Heart right ventricle (tissue), 16 donors: ENCODE results near the gene IKZF1. TPM values are rescaled to one million over a fixed set of nuclear protein-coding genes. Genes with fewer than 3 reads are reported as not detected.

ENCODE experiments used
- ATAC-seq, 8 donors: fragments of 200-7000 bp; cut with Tn5 transposase; one replicate each; pipeline ENCODE4 v1.9.1; 2020; ENCODE audit warnings: mild to moderate bottlenecking in 8 of 8, moderate library complexity in 8 of 8, moderate number of reproducible peaks in 1 of 8
- DNase-seq, 2 donors: peaks; one replicate each; pipeline ENCODE4 v3.0.0-alpha.2; 2020
- H3K27ac ChIP-seq, 10 donors: fragments of 200-600 bp; sonication (generic) in 2 of 10; one replicate each; pipeline versions ENCODE4 v1.5.0 to v1.8.0; 2020 to 2022; ENCODE audit warnings: mild to moderate bottlenecking in 3 of 10
- H3K27me3 ChIP-seq, 7 donors: fragments of 200-600 bp; one replicate each; pipeline ENCODE4 v1.8.0; 2021 to 2022; ENCODE audit warnings: mild to moderate bottlenecking in 2 of 7
- H3K36me3 ChIP-seq, 9 donors: fragments of 200-600 bp; sonication (generic) in 1 of 9; one replicate each; pipeline versions ENCODE4 v1.5.0 to v1.8.0; 2020 to 2022; ENCODE audit warnings: mild to moderate bottlenecking in 2 of 9
- H3K4me1 ChIP-seq, 9 donors: fragments of 200-600 bp; sonication (generic) in 1 of 9; one replicate each; pipeline versions ENCODE4 v1.5.0 to v1.8.0; 2020 to 2022; ENCODE audit warnings: mild to moderate bottlenecking in 4 of 9
- H3K4me3 ChIP-seq, 10 donors: fragments of 200-600 bp; sonication (generic) in 2 of 10; one replicate each; pipeline versions ENCODE4 v1.5.0 to v1.8.0; 2020 to 2022; ENCODE audit warnings: mild to moderate bottlenecking in 7 of 10, moderate library complexity in 2 of 10
- H3K9me3 ChIP-seq, 11 donors: fragments of 200-600 bp in 10 of 11; sonication (generic) in 2 of 11; one replicate each; pipeline versions ENCODE4 v1.5.0 to v1.8.0; 2013 to 2022; ENCODE audit warnings: mild to moderate bottlenecking in 2 of 11, control low read depth in 1 of 11, moderate library complexity in 1 of 11
- CTCF ChIP-seq, 9 donors: fragments of 200-600 bp; sonication (generic) in 2 of 9; IDR thresholded peaks; one replicate each; pipeline versions ENCODE4 v1.5.0 to v1.8.0; 2021 to 2022; ENCODE audit warnings: antibody characterized with exemption in 9 of 9, mild to moderate bottlenecking in 5 of 9, moderate library complexity in 1 of 9
- WGBS, 2 donors: extraction: QIAGEN DNeasy Blood & Tissue Kit; methylation state at CpG; one replicate each; pipeline ENCODE4 v1.1.7; 2013; ENCODE audit warnings: inconsistent platforms in 1 of 2; 5-methylcytosine and 5-hydroxymethylcytosine counted together
- intact Hi-C, 10 donors: fragments of 100-400 bp; cut with DNase I; formaldehyde crosslinking; loops; one replicate each; pipeline versions ENCODE4 v1.11.1 to v1.14.2; 2022
- polyA plus RNA-seq, 2 donors: library from polyadenylated mRNA; stranded (reverse); fragments of 200-250 nt; gene quantifications; one replicate each; pipeline ENCODE4 v1.2.3, GENCODE V29; 2013
- total RNA-seq, 10 donors: library from RNA; stranded (reverse); fragmentation: NEBNext Ultra II Directional in 3 of 10; extraction: Animal tissue kit (Norgen Biotek cat#: 25700) in 3 of 10; gene quantifications; one replicate each; pipeline versions ENCODE4 v1.2.1 to v1.2.4, GENCODE V29; 2021 to 2023
- donor health status: Arrhythmogenic right ventricular cardiomyopathy.
- donor health status: ischemic (EF 13 %, LVEDD 7.1; RV severe dilation, severe dysfunction).
- donor health status: healthy with polysubstance abuse.
- donor health status: DM: no; HTN: yes; CAD: no.
- donor health status: DM: no; HTN: no; CAD: no.
- donor health status: ischemic (EF 25% LVEDD 6.9; RV normal size, moderate dysfunction).
- donor health status: ischemic (EF 25% LVEDD 5.7; RV mildly dilated, moderate dysfunction).
- donor health status: healthy.
- donor health status: DM: yes; HTN: yes; CAD: no.
- donor health status: Ischemic cardiomyopathy.
- donor health status: ischemic (EF 35%, LVEDD 5.7; RV mildly dilated, moderate dysfunction).
- donor health status: nonischemic (EF 11% LVEDD 7.7; RV severe dilation, severe dysfunction).
- donor health status: DM: yes; HTN: yes; CAD: no.
- donor health status: PGD.
- donor health status: ischemic (EF 29% LVEDD 5.4; RV normal size, mild dysfunction).
- donor health status: nonischemic (EF 23%, LVEDD 6.1; RV moderate dilation, normal function).

Gene IKZF1
- total and polyA plus RNA-seq, 12 donors = 0.46 to 20.2 (median 1.7) TPM

- intact Hi-C loops = no loop called here
- no peaks in the 10 kb centered on the region for H3K36me3 ChIP-seq
- WGBS, 2 donors = 87 to 91% methylated on average over 6 of the region's 6 CpGs
Measured at GRCh38 chr7:50425318-50425717, 120.8 kb downstream of the IKZF1 start.

GRCh38 chr7:50426280-50427045 is 121.9 kb downstream of the IKZF1 start:
- intact Hi-C loops = no loop called here
- no peak for DNase-seq
- Histone ChIP-seq H3K36me3 (no peaks in the 10 kb centered on the region), H3K4me1 (no peaks in the 10 kb centered on the region), H3K4me3 (no peak overlapping the region), H3K27me3 (no peaks in the 10 kb centered on the region), H3K27ac (no peak overlapping the region), H3K9me3 (no peaks in the 10 kb centered on the region)
- 81 to 83% methylated on average over 5 of the region's 5 CpGs for WGBS, 2 donors
- TF ChIP-seq CTCF (IDR thresholded peaks at IDR 0.05) = no peak
- ATAC-seq = no peak

More at GRCh38 chr7:50425318-50425717, 120.8 kb downstream of the IKZF1 start:
- Histone ChIP-seq H3K4me3 (no peak overlapping the region), H3K9me3 (no peaks in the 10 kb centered on the region), H3K27me3 (peaks cover 0 to 2% (median 0%) of the 10 kb centered on the region in 7 donors), H3K27ac (no peak overlapping the region), H3K4me1 (no peaks in the 10 kb centered on the region)
- ATAC-seq (no peak), DNase-seq (no peak)
- TF ChIP-seq CTCF (IDR thresholded peaks at IDR 0.05) = no peak

- H3K27ac ChIP-seq = no peak overlapping the region
- H3K36me3 ChIP-seq = no peaks in the 10 kb centered on the region
- ATAC-seq (no peak), DNase-seq (no peak)
- no peak for TF ChIP-seq CTCF (IDR thresholded peaks at IDR 0.05)
- intact Hi-C loops = no loop called here
- 85 to 86% methylated on average over 2 of the region's 2 CpGs for WGBS, 2 donors
- H3K9me3 ChIP-seq = no peaks in the 10 kb centered on the region
- no peak overlapping the region for H3K4me3 ChIP-seq
- H3K27me3 ChIP-seq = no peaks in the 10 kb centered on the region
- no peaks in the 10 kb centered on the region for H3K4me1 ChIP-seq
Measured at GRCh38 chr7:50427518-50427917, 123.0 kb downstream of the IKZF1 start.

- ATAC-seq (no peak), DNase-seq (no peak)
- H3K36me3 ChIP-seq = no peaks in the 10 kb centered on the region
- H3K27ac ChIP-seq = no peak overlapping the region
- no peaks in the 10 kb centered on the region for H3K9me3 ChIP-seq
- 80 to 82% methylated on average over 3 of the region's 3 CpGs for WGBS, 2 donors
- no peaks in the 10 kb centered on the region for H3K27me3 ChIP-seq
- no peaks in the 10 kb centered on the region for H3K4me1 ChIP-seq
- TF ChIP-seq CTCF (IDR thresholded peaks at IDR 0.05) = no peak
- intact Hi-C loops = no loop called here
- no peak overlapping the region for H3K4me3 ChIP-seq
Measured at GRCh38 chr7:50428911-50429310, 124.4 kb downstream of the IKZF1 start.
